Superior temporal gyrus (tissue), 1 donor: ENCODE data around the gene PKDCC.
"Not testable (repeated sequence)": the region's sequence is repeated elsewhere in the genome, so short reads cannot be mapped to it uniquely, and the experiment has no call there.

Experiments
- DNase-seq: peaks from one replicate; pipeline ENCODE4 v3.0.0-alpha.2; 2016; ENCODE audit errors: extremely low spot score

Gene PKDCC

GRCh38 chr2:42030200-42030759 lies 17.5 kb upstream of the PKDCC start:
- DNase-seq = no peak

GRCh38 chr2:42030829-42031228 lies 17.0 kb upstream of the PKDCC start:
- no peak for DNase-seq

- DNase-seq = no peak
These were observed 16.3 kb upstream of the PKDCC start for GRCh38 chr2:42031281-42032223.

GRCh38 chr2:42032224-42032620 lies 15.6 kb upstream of the PKDCC start:
- DNase-seq = no peak

- DNase-seq = no peak
These were observed 15.1 kb upstream of the PKDCC start for GRCh38 chr2:42032745-42033144.

- DNase-seq = not testable (repeated sequence)
These were observed 13.7 kb upstream of the PKDCC start for GRCh38 chr2:42034096-42034495.

GRCh38 chr2:42035241-42035640 lies 12.6 kb upstream of the PKDCC start:
- DNase-seq = no peak

- no peak for DNase-seq
These were observed 11.4 kb upstream of the PKDCC start for GRCh38 chr2:42036413-42036812.

- no peak for DNase-seq
These were observed 10.9 kb upstream of the PKDCC start for GRCh38 chr2:42036940-42037339.

- DNase-seq = no peak
These were observed 7.1 kb upstream of the PKDCC start for GRCh38 chr2:42040643-42041278.

GRCh38 chr2:42041377-42042127 lies 6.3 kb upstream of the PKDCC start:
- DNase-seq = no peak

GRCh38 chr2:42042631-42043355 lies 5.0 kb upstream of the PKDCC start:
- DNase-seq = no peak

GRCh38 chr2:42043789-42044394 lies 3.9 kb upstream of the PKDCC start:
- no peak for DNase-seq

- no peak for DNase-seq
These were observed 2.9 kb upstream of the PKDCC start for GRCh38 chr2:42044939-42045338.

GRCh38 chr2:42045352-42045751 lies 2.5 kb upstream of the PKDCC start:
- peak; percentile 41 for DNase-seq

- DNase-seq = no peak
These were observed 1.7 kb upstream of the PKDCC start for GRCh38 chr2:42045848-42046748.

GRCh38 chr2:42046819-42047487 lies 868 bp upstream of the PKDCC start:
- no peak for DNase-seq

- no peak for DNase-seq
These were observed 739 bp downstream of the PKDCC start for GRCh38 chr2:42048299-42049220.
